ENCODE results near the gene PKP4. TPM values are rescaled to one million over a fixed set of nuclear protein-coding genes. Genes with fewer than 3 reads are reported as not detected.

The PKP4 gene
- total and polyA plus RNA-seq, 12 donors = 17.9 to 59.0 (median 45.2) TPM

DNA sequence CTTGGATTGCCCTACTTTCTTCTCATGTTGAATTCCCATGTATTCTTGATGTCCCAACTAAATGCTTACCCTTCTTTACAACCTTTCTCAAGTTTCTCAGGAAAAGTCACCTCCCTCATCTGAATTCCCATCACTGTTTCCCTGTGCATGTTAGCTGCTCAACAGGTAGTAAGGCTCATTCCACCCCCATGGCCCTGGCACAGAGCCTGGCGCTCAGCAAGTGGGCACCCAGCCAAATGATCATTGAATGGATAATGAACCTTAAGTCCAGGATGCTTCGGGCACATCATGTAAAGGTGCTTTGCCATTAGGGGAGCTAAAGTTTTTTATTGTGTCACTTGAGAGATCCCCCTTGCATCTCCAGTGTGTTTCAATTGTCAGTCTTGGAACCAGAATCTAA lies 124.0 kb downstream of the PKP4 start:
- peaks cover 0 to 6% (median 0%) of the 10 kb centered on the region in 9 donors for H3K4me1 ChIP-seq
- H3K4me3 ChIP-seq = no peak overlapping the region
- DNase-seq = no peak
- ATAC-seq = no peak
- intact Hi-C loops (cut with DNase I) = no loop called here
- TF ChIP-seq, protein P1, sequence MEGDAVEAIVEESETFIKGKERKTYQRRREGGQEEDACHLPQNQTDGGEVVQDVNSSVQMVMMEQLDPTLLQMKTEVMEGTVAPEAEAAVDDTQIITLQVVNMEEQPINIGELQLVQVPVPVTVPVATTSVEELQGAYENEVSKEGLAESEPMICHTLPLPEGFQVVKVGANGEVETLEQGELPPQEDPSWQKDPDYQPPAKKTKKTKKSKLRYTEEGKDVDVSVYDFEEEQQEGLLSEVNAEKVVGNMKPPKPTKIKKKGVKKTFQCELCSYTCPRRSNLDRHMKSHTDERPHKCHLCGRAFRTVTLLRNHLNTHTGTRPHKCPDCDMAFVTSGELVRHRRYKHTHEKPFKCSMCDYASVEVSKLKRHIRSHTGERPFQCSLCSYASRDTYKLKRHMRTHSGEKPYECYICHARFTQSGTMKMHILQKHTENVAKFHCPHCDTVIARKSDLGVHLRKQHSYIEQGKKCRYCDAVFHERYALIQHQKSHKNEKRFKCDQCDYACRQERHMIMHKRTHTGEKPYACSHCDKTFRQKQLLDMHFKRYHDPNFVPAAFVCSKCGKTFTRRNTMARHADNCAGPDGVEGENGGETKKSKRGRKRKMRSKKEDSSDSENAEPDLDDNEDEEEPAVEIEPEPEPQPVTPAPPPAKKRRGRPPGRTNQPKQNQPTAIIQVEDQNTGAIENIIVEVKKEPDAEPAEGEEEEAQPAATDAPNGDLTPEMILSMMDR (IDR thresholded peaks at IDR 0.05) = no peak
- no peaks in the 10 kb centered on the region for H3K27me3 ChIP-seq
- no peaks in the 10 kb centered on the region for H3K9me3 ChIP-seq
- WGBS, 2 donors = 95 to 96% methylated on average over 2 of the region's 2 CpGs
- peaks cover 0 to 26% (median 0%) of the 10 kb centered on the region in 9 donors for H3K36me3 ChIP-seq
- H3K27ac ChIP-seq = no peak overlapping the region

DNA sequence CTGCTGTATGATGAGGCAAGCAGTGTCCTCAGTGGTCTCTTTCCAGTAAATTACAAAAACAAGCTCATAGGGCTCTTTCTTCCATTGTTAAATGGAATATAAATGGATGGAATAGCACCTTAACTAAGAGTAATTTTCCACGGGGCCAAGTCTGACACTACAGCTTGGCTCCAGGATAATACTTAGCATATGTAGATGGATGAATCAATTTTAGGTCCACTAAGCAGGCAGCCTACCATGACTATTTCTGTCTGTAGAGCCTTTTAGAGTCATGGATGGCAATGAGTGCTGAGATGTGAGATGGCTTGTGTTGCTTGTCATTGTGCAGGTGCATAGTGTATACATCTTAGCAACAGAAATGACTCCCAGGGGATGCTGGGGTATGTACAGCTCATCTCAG lies 125.9 kb downstream of the PKP4 start:
- TF ChIP-seq, protein P1 (IDR thresholded peaks at IDR 0.05) = no peak
- 93 to 98% methylated on average over 1 of the region's 1 CpG for WGBS, 2 donors

DNA sequence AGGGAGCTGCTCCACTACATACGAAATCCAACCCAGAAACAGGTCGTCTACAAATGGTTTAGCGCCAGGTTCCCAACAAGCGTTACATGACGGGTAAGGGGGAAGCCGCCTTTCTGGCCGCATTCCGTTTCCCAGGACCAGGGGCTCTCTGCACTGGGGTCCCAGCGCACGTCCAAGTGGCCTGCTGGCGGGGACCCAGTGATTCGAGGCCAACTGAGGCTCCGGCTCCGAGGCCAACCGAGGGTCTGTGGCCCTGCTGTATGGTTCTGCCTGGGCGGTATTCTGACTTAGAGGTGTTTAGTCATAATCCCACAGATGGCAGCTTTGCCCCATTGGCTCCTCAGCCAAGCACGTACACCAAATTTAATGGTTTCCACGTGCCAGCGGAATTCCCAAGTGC lies 127.2 kb downstream of the PKP4 start:
- intact Hi-C loops (cut with DNase I) = no loop called here
- Histone ChIP-seq H3K4me3 (no peak overlapping the region), H3K4me1 (peaks cover 0 to 6% (median 4%) of the 10 kb centered on the region in 9 donors), H3K9me3 (no peaks in the 10 kb centered on the region), H3K27me3 (no peaks in the 10 kb centered on the region), H3K36me3 (peaks cover 0 to 13% (median 0%) of the 10 kb centered on the region in 9 donors), H3K27ac (no peak overlapping the region)
- ATAC-seq (no peak), DNase-seq (no peak)
- 97 to 98% methylated on average over 19 of the region's 19 CpGs for WGBS, 2 donors
- TF ChIP-seq, protein P1 (IDR thresholded peaks at IDR 0.05) = no peak

More for the DNA sequence above, 125.9 kb downstream of the PKP4 start:
- Histone ChIP-seq H3K4me3 (no peak overlapping the region), H3K9me3 (no peaks in the 10 kb centered on the region), H3K36me3 (peaks cover 0 to 19% (median 0%) of the 10 kb centered on the region in 9 donors), H3K4me1 (peaks cover 0 to 4% (median 0%) of the 10 kb centered on the region in 9 donors), H3K27me3 (no peaks in the 10 kb centered on the region), H3K27ac (no peak overlapping the region)
- DNase-seq = no peak
- intact Hi-C loops (cut with DNase I) = no loop called here
- no peak for ATAC-seq

DNA sequence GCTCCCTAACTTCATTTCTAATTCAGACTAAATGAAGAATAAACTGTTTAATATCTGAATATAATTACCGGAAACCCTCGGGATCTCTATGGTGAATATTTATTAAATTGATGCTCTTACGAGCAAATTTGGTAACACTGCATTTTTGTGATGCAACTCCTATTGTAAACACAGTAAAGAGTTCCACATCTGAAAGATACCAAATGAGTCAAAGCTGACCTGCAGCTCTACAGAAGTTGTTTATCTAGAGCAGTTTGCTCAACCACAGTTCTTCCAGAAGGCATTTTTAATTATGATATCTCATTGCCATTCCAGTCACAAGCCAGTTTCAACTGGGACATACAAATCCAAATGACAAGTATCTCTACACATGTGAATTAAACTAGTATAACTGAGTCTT lies 129.7 kb downstream of the PKP4 start:
- 65 to 74% methylated on average over 3 of the region's 3 CpGs for WGBS, 2 donors
- no peak for ATAC-seq
- Histone ChIP-seq H3K27me3 (no peaks in the 10 kb centered on the region), H3K27ac (no peak overlapping the region), H3K9me3 (no peaks in the 10 kb centered on the region), H3K4me1 (peaks cover 0 to 16% (median 4%) of the 10 kb centered on the region in 9 donors), H3K4me3 (no peak overlapping the region), H3K36me3 (peaks cover 0 to 9% (median 0%) of the 10 kb centered on the region in 9 donors)
- DNase-seq = no peak
- intact Hi-C loops (cut with DNase I) = no loop called here
- TF ChIP-seq, protein P1 (IDR thresholded peaks at IDR 0.05) = no peak

Measured in heart right ventricle (tissue), 16 donors.